Measurements from ENCODE around the gene PDLIM4.

PDLIM4 gene

GRCh38 chr5:132220491-132220890, 37.0 kb upstream of the PDLIM4 start:
- TF ChIP-seq EZH2phosphoT487 (IDR thresholded peaks at IDR 0.05; ENCODE audit: borderline replicate concordance, low read length), result no peak
- TF ChIP-seq, protein P1, sequence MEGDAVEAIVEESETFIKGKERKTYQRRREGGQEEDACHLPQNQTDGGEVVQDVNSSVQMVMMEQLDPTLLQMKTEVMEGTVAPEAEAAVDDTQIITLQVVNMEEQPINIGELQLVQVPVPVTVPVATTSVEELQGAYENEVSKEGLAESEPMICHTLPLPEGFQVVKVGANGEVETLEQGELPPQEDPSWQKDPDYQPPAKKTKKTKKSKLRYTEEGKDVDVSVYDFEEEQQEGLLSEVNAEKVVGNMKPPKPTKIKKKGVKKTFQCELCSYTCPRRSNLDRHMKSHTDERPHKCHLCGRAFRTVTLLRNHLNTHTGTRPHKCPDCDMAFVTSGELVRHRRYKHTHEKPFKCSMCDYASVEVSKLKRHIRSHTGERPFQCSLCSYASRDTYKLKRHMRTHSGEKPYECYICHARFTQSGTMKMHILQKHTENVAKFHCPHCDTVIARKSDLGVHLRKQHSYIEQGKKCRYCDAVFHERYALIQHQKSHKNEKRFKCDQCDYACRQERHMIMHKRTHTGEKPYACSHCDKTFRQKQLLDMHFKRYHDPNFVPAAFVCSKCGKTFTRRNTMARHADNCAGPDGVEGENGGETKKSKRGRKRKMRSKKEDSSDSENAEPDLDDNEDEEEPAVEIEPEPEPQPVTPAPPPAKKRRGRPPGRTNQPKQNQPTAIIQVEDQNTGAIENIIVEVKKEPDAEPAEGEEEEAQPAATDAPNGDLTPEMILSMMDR (IDR thresholded peaks at IDR 0.05; ENCODE audit: low read depth, low read length, poor library complexity, severe bottlenecking), result no peak
- no peaks in the 10 kb centered on the region for H3F3A ChIP-seq (ENCODE audit: control insufficient read depth, insufficient read depth)

GRCh38 chr5:132221781-132222648, 35.5 kb upstream of the PDLIM4 start:
- H3K79me2 ChIP-seq (ENCODE audit: control insufficient read depth, low read length), result no peaks in the 10 kb centered on the region

More at GRCh38 chr5:132220491-132220890, 37.0 kb upstream of the PDLIM4 start:
- Histone ChIP-seq H3K4me3 (ENCODE audit: low read length) (no peak overlapping the region), H3K27ac (ENCODE audit: low read depth, low read length) (no peak overlapping the region), H3K27me3 (ENCODE audit: control insufficient read depth, low read length) (peaks cover 3% of the 10 kb centered on the region; the same call in 1 of the 2 replicates), H3K9me2 (replicated peaks; ENCODE audit: control insufficient read depth, low read length) (no peaks in the 10 kb centered on the region), H3K4me2 (ENCODE audit: low read length) (no peak overlapping the region), H3K4me1 (ENCODE audit: control insufficient read depth, low read length) (no peaks in the 10 kb centered on the region), H4K20me1 (ENCODE audit: control insufficient read depth, insufficient read depth, low read depth, low read length) (no peaks in the 10 kb centered on the region), H3K79me2 (ENCODE audit: control insufficient read depth, low read length) (no peaks in the 10 kb centered on the region), H3K9me3 (ENCODE audit: control insufficient read depth, insufficient read depth, low read length) (no peaks in the 10 kb centered on the region), H3K36me3 (ENCODE audit: control insufficient read depth, low read length) (no peaks in the 10 kb centered on the region)

DNA sequence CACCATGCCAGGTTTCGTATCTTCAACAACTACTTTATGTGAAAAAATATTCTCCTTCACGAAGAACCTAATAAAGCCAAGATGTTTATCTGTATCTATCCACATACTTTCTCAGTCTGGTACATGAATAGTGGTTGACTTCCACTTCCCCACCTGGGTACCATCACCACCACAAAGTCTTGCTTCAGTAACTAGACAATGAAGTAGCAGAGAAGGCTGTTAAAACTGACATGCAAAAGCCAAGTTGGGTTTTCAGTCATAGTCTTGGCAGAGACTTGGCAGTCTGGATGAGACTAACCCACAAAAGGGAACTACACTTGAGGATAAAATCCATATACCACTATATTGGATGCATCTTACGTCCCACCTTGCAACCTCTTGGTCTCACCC, 34.9 kb upstream of the PDLIM4 start:
- no peak overlapping the region for H3K27ac ChIP-seq (ENCODE audit: low read depth, low read length)
- no peaks in the 10 kb centered on the region for H3K79me2 ChIP-seq (ENCODE audit: control insufficient read depth, low read length)
- TF ChIP-seq, protein P1 (IDR thresholded peaks at IDR 0.05; ENCODE audit: low read depth, low read length, poor library complexity, severe bottlenecking), result no peak
- no peak for TF ChIP-seq EZH2phosphoT487 (IDR thresholded peaks at IDR 0.05; ENCODE audit: borderline replicate concordance, low read length)
- no peaks in the 10 kb centered on the region for H3F3A ChIP-seq (ENCODE audit: control insufficient read depth, insufficient read depth)
- no peaks in the 10 kb centered on the region for H4K20me1 ChIP-seq (ENCODE audit: control insufficient read depth, insufficient read depth, low read depth, low read length)
- peaks cover 13% of the 10 kb centered on the region for H3K27me3 ChIP-seq (ENCODE audit: control insufficient read depth, low read length)
- no peak overlapping the region for H3K4me3 ChIP-seq (ENCODE audit: low read length)
- H3K4me2 ChIP-seq (ENCODE audit: low read length), result no peak overlapping the region
- H3K36me3 ChIP-seq (ENCODE audit: control insufficient read depth, low read length), result no peaks in the 10 kb centered on the region
- no peaks in the 10 kb centered on the region for H3K9me3 ChIP-seq (ENCODE audit: control insufficient read depth, insufficient read depth, low read length)
- H3K9me2 ChIP-seq (replicated peaks; ENCODE audit: control insufficient read depth, low read length), result no peaks in the 10 kb centered on the region
- no peaks in the 10 kb centered on the region for H3K4me1 ChIP-seq (ENCODE audit: control insufficient read depth, low read length)

More at GRCh38 chr5:132221781-132222648, 35.5 kb upstream of the PDLIM4 start:
- TF ChIP-seq, protein P1 (IDR thresholded peaks at IDR 0.05; ENCODE audit: low read depth, low read length, poor library complexity, severe bottlenecking), result no peak
- TF ChIP-seq EZH2phosphoT487 (IDR thresholded peaks at IDR 0.05; ENCODE audit: borderline replicate concordance, low read length), result no peak
- Histone ChIP-seq H3K4me3 (ENCODE audit: low read length) (no peak overlapping the region), H3K4me2 (ENCODE audit: low read length) (no peak overlapping the region), H3K36me3 (ENCODE audit: control insufficient read depth, low read length) (no peaks in the 10 kb centered on the region), H3K4me1 (ENCODE audit: control insufficient read depth, low read length) (no peaks in the 10 kb centered on the region), H3F3A (ENCODE audit: control insufficient read depth, insufficient read depth) (no peaks in the 10 kb centered on the region), H3K9me3 (ENCODE audit: control insufficient read depth, insufficient read depth, low read length) (no peaks in the 10 kb centered on the region), H3K27me3 (ENCODE audit: control insufficient read depth, low read length) (peaks cover 7% of the 10 kb centered on the region), H4K20me1 (ENCODE audit: control insufficient read depth, insufficient read depth, low read depth, low read length) (no peaks in the 10 kb centered on the region), H3K27ac (ENCODE audit: low read depth, low read length) (no peak overlapping the region), H3K9me2 (replicated peaks; ENCODE audit: control insufficient read depth, low read length) (no peaks in the 10 kb centered on the region)
